NOMO-1 treated with dmso at 0.1 percent for 144 hours (cell line): ENCODE data around the gene ULK1.
A peak's percentile ranks its signal among the peaks of the same experiment; 100 is the strongest.

Experiments
- DNase-seq: peaks from one replicate; lab custom pipeline; 2025; ENCODE audit not compliant: unreplicated experiment; lab: John Stamatoyannopoulos, UW

Gene ULK1

GRCh38 chr12:131919051-131919347, 24.6 kb downstream of the ULK1 start:
- DNase-seq = no peak

GRCh38 chr12:131919366-131920156, 25.1 kb downstream of the ULK1 start:
- no peak for DNase-seq

- no peak for DNase-seq
Observed at GRCh38 chr12:131920157-131920508, 25.7 kb downstream of the ULK1 start.

- no peak for DNase-seq
Observed at GRCh38 chr12:131920902-131921840, 26.7 kb downstream of the ULK1 start.

GRCh38 chr12:131921866-131922769, 27.7 kb downstream of the ULK1 start:
- no peak for DNase-seq

DNA sequence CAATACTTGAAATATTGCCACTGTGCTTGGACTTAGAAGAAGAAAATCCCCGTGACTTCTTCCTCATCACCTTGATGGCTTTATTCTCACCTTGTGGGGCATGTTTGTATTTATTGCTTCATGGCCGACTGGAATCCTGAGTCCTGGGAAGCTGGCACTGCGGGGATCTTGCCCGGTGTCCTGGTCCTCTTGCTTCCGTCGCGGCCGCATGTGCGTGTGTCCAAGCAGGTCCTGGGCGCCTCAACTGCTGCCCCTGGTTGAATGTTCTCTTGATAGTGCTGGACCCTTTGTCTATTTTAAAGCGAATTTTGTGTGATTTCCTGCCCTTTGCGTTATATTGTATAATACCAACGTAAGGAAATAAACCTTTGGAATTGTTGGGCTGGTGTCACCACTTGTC, 28.4 kb downstream of the ULK1 start:
- no peak for DNase-seq

GRCh38 chr12:131923260-131923659, 28.8 kb downstream of the ULK1 start:
- no peak for DNase-seq

DNA sequence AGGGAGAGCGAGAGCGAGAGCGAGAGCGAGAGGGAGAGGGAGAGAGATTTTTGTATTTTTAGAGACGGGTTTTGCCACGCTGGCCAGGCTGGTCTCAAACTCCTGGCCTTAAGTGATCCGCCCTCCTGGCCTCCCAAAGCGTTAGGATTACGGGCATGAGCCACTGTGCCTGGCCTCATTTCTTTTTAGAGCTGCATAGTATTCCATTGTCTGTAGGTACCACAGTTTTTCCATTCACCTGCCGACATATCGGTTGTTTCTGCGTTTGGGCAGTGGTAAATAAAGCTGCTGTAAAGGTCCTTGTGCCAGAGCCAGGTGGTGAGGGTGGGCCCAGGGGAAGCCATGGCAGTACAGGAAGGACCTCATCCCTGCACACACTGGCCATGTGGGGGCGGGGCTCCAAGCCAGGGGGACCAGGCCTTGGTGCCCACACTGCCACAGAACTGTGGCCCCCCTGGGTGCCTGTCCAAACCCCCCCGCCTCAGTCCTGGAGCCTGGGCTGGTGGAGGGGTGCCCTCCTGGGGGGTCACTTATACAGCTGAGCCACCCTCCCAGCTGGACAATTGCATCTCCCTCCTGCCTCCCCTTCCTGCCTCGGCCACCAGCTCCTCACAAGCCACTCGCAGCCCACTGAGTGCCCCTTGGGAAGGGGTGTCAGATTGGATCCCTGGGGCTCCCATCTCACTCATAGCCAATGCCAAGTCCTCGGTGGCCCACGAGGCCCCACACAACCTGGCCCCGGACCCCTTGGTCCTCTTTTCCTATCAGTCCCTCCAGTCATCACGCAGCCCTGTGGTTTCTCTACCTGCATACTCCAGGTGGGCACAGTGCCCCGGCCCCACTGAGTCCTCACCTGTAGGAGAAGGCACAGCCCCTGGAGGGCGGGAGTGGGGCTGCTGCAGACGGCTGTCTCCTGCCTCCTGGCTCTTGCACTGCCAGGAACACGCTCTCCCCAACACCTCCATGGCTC, 33.0 kb downstream of the ULK1 start:
- DNase-seq = no peak

GRCh38 chr12:131928080-131928710, 33.8 kb downstream of the ULK1 start:
- DNase-seq = no peak

GRCh38 chr12:131928711-131929580, 34.5 kb downstream of the ULK1 start, which contains the start of gene PUS1:
Gene PUS1 (plus strand): TSS chr12:131929276. CDS start chr12:131929723, 447 bp downstream.
- DNase-seq = peak; percentile 87

- DNase-seq = no peak
Observed at GRCh38 chr12:131929581-131930456, 35.4 kb downstream of the ULK1 start.

DNA sequence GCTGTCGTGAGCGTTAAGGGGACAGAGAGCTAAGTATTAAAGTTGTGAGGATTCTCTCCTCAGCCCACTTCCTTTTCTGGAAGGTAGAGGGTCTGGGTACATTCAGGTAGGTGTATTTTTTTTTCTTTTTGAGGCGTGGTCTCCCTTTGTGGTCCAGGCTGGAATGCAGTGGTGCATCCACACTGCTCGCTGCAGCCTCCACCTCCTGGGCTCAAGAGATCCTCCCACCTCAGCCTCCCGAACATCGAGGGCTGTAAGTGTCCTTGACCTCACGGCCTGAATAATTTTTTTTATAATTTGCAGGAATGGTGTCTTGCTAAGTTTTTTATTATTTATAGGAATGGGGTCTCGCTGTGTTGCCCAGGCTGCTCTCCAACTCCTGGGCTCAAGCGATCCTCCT, 36.1 kb downstream of the ULK1 start:
- no peak for DNase-seq

DNA sequence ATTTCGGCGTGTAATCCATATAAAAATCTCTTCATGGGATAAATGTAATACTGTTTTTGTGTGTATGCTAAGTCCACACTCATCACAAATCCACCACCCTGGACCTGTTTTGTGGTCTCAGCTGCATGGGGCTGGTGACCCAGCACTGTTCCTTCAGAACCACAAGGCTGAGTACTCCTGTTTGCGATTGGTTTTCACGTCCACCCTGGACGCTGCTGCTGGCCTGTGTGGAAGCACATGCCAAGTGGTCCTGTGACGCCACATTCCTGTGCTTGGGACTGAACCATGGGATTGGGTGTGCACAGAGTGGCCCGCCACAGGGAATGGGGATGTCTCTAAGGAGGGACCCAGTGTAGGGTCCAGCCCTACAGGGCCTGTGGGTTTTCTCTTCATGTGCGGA, 39.0 kb downstream of the ULK1 start:
- no peak for DNase-seq

GRCh38 chr12:131934535-131934934, 40.1 kb downstream of the ULK1 start:
- DNase-seq = no peak

- no peak for DNase-seq
Observed at GRCh38 chr12:131938082-131938481, 43.7 kb downstream of the ULK1 start.

DNA sequence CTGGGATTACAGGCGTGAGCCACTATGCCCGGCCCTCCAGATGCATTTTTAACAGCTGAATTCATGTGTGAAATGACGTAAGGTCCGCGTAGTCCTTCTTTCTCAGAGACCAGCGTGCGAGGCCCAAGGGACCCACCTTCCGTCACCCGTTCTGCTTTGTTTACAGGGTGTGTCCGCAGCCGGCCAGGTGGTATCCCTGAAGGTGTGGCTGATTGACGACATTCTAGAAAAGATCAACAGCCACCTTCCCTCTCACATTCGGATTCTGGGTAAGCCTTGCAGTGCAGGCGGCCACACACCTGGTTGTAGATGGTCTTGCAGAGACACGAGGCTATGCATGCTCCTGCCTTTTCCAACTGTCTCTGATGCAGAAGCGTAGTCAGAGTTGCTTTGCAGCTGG, 44.6 kb downstream of the ULK1 start:
- no peak for DNase-seq

DNA sequence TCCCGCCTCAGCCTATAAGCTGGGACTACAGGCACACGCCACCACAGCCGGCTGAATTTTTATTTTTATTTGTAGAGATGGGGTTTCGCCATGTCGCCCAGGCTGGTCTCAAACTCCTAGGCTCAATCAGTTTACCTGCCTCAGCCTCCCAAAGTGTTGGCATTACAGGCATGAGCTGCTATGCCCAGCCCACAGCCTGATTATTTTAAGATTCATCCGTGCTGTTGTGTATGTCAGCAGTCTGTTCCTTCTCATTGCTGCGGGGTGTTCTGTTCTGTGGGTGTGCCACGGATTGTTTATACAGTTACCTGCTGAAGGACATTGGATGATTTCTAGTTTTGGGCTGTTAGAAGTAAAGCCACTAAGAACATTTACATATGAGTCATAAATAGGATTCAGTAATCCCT, 45.7 kb downstream of the ULK1 start:
- DNase-seq = no peak
